AG09319 (cell line): ENCODE data around the gene FCHSD1.

Experiments used
- DNase-seq: peaks from one replicate; pipeline ENCODE4 v3.0.0-alpha.2; 2010; ENCODE audit warnings: low read depth; ENCODE audit errors: extremely low read depth
- TF ChIP-seq, protein P1 (sequence below): IDR thresholded peaks from 2 replicates; pipeline ENCODE4 v1.5.1; 2011; ENCODE audit warnings: low read depth, mild to moderate bottlenecking, inconsistent platforms, low read length, moderate library complexity

The FCHSD1 gene

DNA sequence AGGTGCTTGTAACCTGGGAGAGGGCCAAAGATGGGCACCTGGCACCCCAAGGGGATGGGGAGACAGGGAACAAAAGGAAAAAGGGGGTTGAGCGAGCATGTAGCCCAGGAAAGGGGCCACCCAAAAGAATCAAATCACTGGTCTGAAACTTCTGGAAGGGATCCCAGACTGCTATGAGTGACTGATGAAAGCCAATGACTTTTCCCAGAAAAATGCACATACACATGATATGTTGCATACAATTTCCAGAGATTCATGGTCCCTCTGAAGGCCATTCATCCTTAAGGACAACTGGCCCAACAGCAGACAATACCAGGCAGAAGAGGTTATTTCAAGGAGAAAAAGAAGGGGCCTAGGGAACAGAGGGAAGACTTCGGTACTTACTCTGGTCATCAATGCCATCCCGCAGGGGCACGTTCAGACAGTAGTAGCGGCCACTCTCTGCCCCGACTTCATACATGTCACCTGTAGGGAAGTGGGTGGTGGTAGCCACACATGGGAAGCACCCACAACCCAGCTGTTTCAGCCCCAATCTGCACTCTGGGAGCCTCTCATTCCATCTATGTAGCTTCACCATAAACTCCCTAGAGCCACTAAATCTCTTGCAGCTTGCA lies 22.9 kb downstream of the FCHSD1 start:
- DNase-seq = no peak
- TF ChIP-seq, protein P1, sequence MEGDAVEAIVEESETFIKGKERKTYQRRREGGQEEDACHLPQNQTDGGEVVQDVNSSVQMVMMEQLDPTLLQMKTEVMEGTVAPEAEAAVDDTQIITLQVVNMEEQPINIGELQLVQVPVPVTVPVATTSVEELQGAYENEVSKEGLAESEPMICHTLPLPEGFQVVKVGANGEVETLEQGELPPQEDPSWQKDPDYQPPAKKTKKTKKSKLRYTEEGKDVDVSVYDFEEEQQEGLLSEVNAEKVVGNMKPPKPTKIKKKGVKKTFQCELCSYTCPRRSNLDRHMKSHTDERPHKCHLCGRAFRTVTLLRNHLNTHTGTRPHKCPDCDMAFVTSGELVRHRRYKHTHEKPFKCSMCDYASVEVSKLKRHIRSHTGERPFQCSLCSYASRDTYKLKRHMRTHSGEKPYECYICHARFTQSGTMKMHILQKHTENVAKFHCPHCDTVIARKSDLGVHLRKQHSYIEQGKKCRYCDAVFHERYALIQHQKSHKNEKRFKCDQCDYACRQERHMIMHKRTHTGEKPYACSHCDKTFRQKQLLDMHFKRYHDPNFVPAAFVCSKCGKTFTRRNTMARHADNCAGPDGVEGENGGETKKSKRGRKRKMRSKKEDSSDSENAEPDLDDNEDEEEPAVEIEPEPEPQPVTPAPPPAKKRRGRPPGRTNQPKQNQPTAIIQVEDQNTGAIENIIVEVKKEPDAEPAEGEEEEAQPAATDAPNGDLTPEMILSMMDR = no peak

DNA sequence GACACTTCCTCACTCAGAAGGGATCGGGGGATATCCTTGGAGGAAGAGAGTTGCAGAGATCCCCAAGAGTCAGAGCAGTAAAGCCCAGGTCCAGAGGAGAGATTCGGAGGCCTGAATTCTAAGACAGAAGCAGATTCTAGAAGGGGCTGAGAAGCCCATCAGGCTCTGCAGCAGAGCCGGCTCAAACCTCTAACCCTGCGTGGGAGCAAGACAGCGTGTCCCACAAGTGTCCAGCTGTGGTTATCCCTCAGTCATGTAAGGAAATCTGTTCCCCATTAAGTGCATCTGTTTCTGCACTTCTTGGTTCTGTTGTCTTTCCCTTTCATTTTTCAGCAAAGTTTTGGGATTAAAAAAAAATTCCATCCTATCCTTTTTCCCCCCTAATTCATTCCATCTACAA lies 27.6 kb downstream of the FCHSD1 start:
- TF ChIP-seq, protein P1 = no peak
- DNase-seq = no peak

DNA sequence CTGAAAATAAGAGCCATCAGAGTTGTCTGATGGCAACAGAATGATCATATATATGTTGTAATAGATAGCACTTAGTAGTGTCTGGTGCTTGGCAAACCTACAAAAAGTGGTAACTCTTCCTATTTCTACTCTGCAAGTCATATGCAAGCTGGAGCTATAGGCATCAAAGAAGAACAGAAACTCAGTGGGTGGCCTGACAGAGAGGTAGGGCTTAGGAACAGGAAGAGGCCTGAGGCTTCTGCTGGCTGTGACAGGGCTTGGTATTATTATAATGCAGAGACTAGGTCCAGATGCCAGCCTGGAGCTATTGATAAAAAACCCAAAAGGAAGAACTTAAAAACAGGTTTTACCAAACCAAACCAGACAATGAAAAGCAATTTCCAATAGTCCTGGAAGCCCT lies 28.0 kb downstream of the FCHSD1 start:
- no peak for DNase-seq
- TF ChIP-seq, protein P1 = no peak

DNA sequence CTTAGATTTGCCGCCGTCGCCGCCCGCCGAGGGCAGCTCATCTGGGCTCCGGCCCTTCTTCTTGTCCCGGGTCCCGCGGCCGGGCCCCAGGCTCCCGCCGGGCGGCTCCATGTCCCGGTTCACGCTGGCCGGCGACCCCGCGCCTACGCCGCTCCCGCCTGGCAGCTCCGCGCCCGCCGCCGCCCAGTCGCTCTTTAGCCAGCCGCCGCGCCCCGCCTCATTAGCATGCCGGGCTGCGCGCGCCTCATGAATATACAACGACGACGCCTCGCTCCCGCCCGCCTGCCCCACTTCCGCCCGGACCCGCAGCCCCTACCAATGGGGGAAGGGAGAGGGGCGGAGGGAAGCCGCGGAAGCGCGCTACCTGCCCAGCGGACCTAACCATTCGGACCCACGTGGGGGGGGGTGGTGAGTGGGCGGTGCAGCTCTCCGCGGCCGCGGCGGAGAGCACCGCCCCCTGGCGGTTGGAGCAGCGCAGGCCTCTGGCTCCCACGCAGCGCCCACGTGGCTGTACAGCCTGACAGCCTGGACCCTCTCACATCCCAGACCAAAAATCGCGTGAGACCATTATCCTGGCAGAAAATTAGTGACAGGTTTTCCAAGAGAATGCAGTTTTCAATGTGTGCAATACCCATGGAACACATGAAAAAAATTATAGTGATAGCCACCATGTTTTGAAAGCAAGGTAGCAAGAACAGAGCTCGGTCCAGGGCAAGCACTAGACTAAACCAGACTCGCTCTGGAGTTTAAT lies 32.2 kb downstream of the FCHSD1 start, which contains the start of gene DIAPH1:
DIAPH1 (minus strand) TSS at position 197 of the 751 bp plus-strand sequence; CDS start at position 111, 86 bp downstream.
- peak; percentile 92 for DNase-seq
- TF ChIP-seq, protein P1 = peak; percentile 98

DNA sequence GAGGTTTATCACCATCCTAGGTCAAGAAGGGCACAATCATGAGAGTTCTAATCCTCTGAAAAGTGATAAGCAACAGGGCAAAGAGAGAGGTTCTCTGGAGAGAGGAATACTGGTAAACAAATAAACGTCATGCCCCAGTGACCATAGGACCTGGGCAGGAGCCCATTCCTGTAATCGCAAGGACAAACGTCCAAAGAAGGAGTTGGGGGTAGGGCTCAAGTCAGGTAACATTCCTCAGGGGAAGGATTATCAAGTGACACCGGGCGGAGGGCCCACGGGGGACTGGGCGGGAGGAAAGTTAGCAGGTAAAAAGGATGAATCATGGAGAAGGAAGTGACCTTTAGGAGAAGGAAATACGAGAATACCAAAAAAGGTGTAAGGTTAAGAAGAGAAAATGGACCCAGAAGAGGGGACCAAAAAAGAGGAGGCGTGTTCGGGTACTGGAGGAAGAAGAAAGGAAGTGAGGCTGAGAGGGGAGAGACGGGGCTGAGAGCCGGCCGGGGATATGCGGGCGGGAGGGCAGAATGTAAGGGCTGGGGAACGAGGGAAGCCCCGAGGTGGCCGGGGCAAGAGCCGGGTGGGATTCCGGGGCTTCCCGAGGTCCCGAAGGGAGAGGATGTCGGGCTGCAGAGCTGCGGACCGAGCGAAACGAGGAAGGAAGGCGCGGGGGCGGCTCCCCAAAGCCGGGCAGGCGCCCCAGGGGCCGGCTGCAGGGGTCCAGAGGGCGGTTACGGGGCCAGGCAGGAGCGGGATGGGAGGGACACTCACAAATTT lies 33.0 kb downstream of the FCHSD1 start:
- DNase-seq = no peak
- TF ChIP-seq, protein P1 = no peak

DNA sequence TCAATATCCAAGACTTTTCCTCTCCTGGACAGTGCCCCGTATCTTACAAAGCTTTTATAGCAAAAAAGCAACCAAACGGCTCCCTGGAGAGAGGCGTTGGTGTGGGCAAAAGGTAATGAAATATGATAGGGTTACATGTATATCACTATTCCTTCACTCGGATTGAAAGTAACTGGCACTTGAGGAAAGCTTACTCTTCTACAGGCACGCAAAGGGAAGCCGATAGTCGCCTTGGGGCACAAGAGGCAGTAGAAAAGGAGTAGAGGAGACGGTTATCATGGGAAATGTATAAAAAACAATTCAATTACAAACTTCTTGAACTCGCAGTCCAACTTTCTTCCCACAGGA lies 33.6 kb downstream of the FCHSD1 start:
- no peak for DNase-seq
- TF ChIP-seq, protein P1 = no peak

DNA sequence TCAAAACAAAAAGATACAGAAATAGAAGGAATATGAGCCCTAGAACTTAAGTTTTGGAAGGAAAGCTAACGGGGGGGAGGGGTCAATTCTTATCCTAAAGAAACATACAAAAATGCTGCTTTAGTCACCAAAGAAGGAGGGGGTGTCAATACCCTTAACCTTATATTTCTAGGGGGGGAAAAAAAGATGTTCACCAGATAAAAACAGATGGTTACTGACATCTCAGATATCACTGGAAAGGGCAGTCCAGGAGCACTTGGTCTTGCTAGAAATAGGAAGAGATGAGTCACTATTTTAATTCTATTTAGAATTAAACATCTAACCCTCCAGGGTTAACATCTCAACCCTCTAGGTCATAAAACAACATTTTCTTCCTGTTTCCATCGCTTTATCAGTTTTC lies 34.1 kb downstream of the FCHSD1 start:
- TF ChIP-seq, protein P1 = no peak
- no peak for DNase-seq
